Measurements from ENCODE around the gene PDXK. TPM values are rescaled to one million over a fixed set of nuclear protein-coding genes. Genes with fewer than 3 reads are reported as not detected.
A peak's percentile ranks its signal among the peaks of the same experiment; 100 is the strongest.

Gene PDXK
- total and polyA plus RNA-seq, 2 of the 13 experiments (the other 11 are each of a cell fraction or from before 2014, with no cell fraction given) = 114 to 184 TPM

DNA sequence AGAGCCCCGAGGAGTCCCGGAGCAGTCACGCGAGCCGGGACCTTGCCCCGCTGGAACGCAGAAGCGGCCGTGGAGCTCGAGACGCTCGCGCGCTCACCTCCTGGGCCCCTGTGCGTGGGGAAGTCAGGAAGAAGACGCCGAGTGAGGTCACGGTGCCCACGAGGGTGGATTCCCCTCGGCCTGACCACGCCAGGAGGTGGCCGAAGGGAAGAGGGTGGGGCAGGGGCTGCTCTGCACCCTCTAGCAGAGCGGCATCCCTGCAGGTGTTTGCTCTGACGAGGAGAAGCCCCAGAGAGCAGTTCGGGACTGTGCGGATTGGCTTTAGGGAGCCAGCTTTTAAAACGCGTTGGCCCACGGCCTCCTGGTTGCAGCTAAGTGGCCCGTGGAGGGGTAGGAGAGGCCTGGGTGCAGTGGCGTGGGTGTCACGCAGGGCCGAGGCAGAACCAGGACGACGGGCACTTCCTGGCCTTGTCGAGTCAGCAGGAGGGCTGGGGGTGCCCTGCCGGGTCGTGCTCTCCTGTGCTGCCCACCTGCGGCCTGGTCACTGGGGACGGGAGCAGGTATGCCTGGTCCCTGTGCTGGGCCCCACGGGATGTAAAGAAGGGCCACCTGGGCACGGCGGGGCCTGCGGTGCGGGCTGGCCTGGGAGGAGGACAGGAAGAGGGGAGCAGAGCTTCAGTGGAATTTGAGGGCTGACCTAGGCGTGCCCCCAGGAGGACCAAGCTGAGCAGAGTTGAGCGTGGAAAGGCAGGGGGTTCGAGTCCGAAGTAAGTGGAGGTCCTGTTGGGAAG, 1.0 kb downstream of the PDXK start (continued):
- TF ChIP-seq, protein P1, sequence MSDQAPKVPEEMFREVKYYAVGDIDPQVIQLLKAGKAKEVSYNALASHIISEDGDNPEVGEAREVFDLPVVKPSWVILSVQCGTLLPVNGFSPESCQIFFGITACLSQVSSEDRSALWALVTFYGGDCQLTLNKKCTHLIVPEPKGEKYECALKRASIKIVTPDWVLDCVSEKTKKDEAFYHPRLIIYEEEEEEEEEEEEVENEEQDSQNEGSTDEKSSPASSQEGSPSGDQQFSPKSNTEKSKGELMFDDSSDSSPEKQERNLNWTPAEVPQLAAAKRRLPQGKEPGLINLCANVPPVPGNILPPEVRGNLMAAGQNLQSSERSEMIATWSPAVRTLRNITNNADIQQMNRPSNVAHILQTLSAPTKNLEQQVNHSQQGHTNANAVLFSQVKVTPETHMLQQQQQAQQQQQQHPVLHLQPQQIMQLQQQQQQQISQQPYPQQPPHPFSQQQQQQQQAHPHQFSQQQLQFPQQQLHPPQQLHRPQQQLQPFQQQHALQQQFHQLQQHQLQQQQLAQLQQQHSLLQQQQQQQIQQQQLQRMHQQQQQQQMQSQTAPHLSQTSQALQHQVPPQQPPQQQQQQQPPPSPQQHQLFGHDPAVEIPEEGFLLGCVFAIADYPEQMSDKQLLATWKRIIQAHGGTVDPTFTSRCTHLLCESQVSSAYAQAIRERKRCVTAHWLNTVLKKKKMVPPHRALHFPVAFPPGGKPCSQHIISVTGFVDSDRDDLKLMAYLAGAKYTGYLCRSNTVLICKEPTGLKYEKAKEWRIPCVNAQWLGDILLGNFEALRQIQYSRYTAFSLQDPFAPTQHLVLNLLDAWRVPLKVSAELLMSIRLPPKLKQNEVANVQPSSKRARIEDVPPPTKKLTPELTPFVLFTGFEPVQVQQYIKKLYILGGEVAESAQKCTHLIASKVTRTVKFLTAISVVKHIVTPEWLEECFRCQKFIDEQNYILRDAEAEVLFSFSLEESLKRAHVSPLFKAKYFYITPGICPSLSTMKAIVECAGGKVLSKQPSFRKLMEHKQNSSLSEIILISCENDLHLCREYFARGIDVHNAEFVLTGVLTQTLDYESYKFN (CRISPR knock-in tag; conservative IDR thresholded peaks at IDR 0.05) = no peak
- TF ChIP-seq, protein P2, sequence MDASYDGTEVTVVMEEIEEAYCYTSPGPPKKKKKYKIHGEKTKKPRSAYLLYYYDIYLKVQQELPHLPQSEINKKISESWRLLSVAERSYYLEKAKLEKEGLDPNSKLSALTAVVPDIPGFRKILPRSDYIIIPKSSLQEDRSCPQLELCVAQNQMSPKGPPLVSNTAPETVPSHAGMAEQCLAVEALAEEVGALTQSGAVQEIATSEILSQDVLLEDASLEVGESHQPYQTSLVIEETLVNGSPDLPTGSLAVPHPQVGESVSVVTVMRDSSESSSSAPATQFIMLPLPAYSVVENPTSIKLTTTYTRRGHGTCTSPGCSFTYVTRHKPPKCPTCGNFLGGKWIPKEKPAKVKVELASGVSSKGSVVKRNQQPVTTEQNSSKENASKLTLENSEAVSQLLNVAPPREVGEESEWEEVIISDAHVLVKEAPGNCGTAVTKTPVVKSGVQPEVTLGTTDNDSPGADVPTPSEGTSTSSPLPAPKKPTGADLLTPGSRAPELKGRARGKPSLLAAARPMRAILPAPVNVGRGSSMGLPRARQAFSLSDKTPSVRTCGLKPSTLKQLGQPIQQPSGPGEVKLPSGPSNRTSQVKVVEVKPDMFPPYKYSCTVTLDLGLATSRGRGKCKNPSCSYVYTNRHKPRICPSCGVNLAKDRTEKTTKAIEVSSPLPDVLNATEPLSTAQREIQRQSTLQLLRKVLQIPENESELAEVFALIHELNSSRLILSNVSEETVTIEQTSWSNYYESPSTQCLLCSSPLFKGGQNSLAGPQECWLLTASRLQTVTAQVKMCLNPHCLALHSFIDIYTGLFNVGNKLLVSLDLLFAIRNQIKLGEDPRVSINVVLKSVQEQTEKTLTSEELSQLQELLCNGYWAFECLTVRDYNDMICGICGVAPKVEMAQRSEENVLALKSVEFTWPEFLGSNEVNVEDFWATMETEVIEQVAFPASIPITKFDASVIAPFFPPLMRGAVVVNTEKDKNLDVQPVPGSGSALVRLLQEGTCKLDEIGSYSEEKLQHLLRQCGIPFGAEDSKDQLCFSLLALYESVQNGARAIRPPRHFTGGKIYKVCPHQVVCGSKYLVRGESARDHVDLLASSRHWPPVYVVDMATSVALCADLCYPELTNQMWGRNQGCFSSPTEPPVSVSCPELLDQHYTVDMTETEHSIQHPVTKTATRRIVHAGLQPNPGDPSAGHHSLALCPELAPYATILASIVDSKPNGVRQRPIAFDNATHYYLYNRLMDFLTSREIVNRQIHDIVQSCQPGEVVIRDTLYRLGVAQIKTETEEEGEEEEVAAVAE (CRISPR knock-in tag; IDR thresholded peaks at IDR 0.05; ENCODE audit: borderline replicate concordance) = 0 out of 2 replicates have a peak, but pooled peaks have one; percentile 1
- TF ChIP-seq AGO1 (IDR thresholded peaks at IDR 0.05; ENCODE audit: low read depth, low read length, poor library complexity, severe bottlenecking) (peak; percentile 38), ZFY (CRISPR knock-in tag; IDR thresholded peaks at IDR 0.05) (peak; percentile 21; the same call in 1 of the 2 replicates), YEATS2 (CRISPR knock-in tag; IDR thresholded peaks at IDR 0.05; ENCODE audit: borderline replicate concordance) (no peak), PAX8 (CRISPR knock-in tag; IDR thresholded peaks at IDR 0.05; ENCODE audit: borderline replicate concordance) (0 out of 2 replicates have a peak, but pooled peaks have one; percentile 57), ZNF496 (CRISPR knock-in tag; IDR thresholded peaks at IDR 0.05; ENCODE audit: insufficient replicate concordance) (no peak), CEBPG (CRISPR knock-in tag; IDR thresholded peaks at IDR 0.05) (no peak), ZNF441 (CRISPR knock-in tag; IDR thresholded peaks at IDR 0.05; ENCODE audit: borderline replicate concordance) (no peak; the same call in 1 of the 2 replicates), ZFYVE20 (CRISPR knock-in tag; IDR thresholded peaks at IDR 0.05; ENCODE audit: borderline replicate concordance, low read depth) (no peak)
- TF ChIP-seq, protein P3, sequence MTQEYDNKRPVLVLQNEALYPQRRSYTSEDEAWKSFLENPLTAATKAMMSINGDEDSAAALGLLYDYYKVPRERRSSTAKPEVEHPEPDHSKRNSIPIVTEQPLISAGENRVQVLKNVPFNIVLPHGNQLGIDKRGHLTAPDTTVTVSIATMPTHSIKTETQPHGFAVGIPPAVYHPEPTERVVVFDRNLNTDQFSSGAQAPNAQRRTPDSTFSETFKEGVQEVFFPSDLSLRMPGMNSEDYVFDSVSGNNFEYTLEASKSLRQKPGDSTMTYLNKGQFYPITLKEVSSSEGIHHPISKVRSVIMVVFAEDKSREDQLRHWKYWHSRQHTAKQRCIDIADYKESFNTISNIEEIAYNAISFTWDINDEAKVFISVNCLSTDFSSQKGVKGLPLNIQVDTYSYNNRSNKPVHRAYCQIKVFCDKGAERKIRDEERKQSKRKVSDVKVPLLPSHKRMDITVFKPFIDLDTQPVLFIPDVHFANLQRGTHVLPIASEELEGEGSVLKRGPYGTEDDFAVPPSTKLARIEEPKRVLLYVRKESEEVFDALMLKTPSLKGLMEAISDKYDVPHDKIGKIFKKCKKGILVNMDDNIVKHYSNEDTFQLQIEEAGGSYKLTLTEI (CRISPR knock-in tag; conservative IDR thresholded peaks at IDR 0.05) = no peak
- TF ChIP-seq, protein P4, sequence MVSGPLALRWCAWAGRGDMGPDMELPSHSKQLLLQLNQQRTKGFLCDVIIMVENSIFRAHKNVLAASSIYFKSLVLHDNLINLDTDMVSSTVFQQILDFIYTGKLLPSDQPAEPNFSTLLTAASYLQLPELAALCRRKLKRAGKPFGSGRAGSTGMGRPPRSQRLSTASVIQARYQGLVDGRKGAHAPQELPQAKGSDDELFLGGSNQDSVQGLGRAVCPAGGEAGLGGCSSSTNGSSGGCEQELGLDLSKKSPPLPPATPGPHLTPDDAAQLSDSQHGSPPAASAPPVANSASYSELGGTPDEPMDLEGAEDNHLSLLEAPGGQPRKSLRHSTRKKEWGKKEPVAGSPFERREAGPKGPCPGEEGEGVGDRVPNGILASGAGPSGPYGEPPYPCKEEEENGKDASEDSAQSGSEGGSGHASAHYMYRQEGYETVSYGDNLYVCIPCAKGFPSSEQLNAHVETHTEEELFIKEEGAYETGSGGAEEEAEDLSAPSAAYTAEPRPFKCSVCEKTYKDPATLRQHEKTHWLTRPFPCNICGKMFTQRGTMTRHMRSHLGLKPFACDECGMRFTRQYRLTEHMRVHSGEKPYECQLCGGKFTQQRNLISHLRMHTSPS (CRISPR knock-in tag; IDR thresholded peaks at IDR 0.05; ENCODE audit: low read depth) = no peak; the same call in 1 of the 2 replicates
- TF ChIP-seq, protein P5, sequence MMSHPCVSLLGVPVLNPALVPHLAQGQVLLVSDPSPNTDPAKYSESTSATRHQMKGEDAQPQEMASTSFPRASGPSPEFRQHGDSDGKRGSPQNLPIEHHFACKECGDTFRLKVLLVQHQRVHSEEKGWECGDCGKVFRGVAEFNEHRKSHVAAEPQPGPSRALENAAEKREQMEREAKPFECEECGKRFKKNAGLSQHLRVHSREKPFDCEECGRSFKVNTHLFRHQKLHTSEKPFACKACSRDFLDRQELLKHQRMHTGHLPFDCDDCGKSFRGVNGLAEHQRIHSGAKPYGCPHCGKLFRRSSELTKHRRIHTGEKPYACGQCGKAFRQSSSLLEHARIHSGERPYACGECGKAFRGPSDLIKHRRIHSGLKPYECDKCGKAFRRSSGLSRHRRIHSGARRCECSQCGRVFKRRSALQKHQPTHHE (CRISPR knock-in tag; IDR thresholded peaks at IDR 0.05; ENCODE audit: borderline replicate concordance) = no peak

Data from HepG2 (cell line).